Suppressor macrophage (primary cell): ENCODE measurements around the gene IGFBP6.

Source experiments
- DNase-seq, 4 experiments: peaks; one replicate each; pipeline ENCODE4 v3.0.0-alpha.2; 2020 to 2022

Gene IGFBP6

GRCh38 chr12:53059434-53060063 lies 37.9 kb upstream of the IGFBP6 start:
- DNase-seq, result no peak

GRCh38 chr12:53060064-53060720 lies 37.3 kb upstream of the IGFBP6 start:
- DNase-seq, result no peak

- DNase-seq, result no peak
Observed at GRCh38 chr12:53060721-53061276, 36.7 kb upstream of the IGFBP6 start.

- DNase-seq, result no peak
Observed at GRCh38 chr12:53061404-53062010, 36.0 kb upstream of the IGFBP6 start.

GRCh38 chr12:53062011-53062961 lies 35.2 kb upstream of the IGFBP6 start:
- no peak for DNase-seq

GRCh38 chr12:53062977-53063707 lies 34.3 kb upstream of the IGFBP6 start:
- no peak for DNase-seq

GRCh38 chr12:53063708-53064612 lies 33.5 kb upstream of the IGFBP6 start:
- no peak for DNase-seq

- no peak for DNase-seq
Observed at GRCh38 chr12:53064613-53065436, 32.6 kb upstream of the IGFBP6 start.

GRCh38 chr12:53065470-53065869 lies 32.0 kb upstream of the IGFBP6 start:
- DNase-seq, result no peak

GRCh38 chr12:53065975-53066931 lies 31.2 kb upstream of the IGFBP6 start:
- DNase-seq, result peak; percentile 71 to 88 (median 83)

- no peak for DNase-seq
Observed at GRCh38 chr12:53067074-53067992, 30.1 kb upstream of the IGFBP6 start.

GRCh38 chr12:53067993-53068770 lies 29.3 kb upstream of the IGFBP6 start:
- no peak for DNase-seq

GRCh38 chr12:53068811-53069585 lies 28.5 kb upstream of the IGFBP6 start:
- no peak for DNase-seq

- no peak for DNase-seq
Observed at GRCh38 chr12:53069621-53070410, 27.7 kb upstream of the IGFBP6 start.
